DMS114 treated with DMSO at 0.1 percent for 48 hours (cell line): Measurements from ENCODE around the gene PHOSPHO2.

ENCODE experiments used
- DNase-seq: peaks from one replicate; lab custom pipeline; 2025; ENCODE audit not compliant: unreplicated experiment; lab: John Stamatoyannopoulos, UW

PHOSPHO2 gene

DNA sequence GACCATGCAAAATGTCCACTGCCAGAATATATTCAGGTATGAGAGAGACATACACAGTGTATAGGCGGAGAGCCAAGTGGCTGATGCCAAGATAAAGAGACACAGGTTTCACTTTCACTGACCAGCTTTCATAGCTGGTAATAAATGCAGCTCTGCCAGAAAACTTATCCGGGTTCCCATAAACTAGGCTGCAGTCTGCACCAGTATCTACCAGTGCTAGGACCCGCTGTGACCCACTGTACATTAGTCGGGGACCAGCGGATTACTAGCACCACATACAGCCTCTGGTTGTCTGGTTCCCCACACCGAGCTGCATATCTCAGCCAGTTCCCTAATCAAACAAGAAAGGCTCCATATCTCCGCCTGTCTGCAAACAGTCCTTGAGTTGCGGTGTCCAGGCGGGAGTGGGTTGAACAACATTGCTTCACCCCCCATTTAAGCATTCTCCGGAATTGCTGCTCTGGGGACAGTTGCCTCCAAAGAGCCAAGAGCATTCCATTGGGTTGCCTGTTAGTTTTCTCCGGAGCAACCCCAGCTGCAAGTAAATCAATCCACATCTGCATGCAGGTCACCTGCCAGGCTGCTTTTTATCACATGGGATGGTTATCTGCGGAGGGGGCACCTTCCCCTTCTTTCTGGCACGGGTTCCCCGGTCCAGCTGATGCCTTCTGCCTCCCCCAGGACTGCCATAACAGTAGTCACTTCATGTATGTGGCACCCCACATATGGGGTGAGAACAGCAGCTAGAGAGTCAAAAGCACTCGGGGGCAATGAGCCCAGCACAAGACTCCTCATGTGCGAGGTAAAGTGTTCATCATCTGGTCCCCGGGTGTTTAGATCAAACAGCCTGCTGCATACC lies 21.3 kb downstream of the PHOSPHO2 start:
- DNase-seq, result no peak

DNA sequence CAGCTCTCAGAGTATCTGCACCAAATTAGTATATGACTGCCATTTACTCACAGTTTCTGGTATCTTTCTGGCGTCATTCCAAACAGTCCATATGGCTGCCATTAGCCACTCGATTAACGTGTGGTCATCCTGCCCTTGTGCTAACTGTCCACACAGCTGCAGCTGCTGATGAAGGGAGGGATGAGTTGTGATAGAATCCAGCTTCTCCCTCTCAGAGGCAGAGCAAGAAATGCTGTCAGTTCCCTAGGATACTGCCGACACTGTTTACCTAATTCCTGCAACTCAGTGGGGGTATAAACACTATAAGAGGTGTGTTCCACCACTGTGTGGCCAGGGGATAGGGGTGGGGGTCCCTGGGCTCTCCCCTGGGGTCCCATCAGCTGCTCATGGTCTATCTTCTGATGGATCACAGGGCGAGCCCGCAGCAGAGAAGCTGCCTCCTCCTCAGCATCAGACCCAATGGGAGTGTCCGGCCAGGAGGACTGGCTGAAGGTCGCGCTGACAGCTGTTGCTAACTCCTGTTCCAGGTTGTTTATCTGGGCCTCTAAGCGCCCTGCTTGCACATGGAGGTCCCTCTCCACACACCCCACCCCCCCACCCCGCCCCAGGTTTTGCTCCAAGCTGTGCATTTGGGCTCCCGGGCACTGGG lies 22.1 kb downstream of the PHOSPHO2 start:
- DNase-seq, result no peak

DNA sequence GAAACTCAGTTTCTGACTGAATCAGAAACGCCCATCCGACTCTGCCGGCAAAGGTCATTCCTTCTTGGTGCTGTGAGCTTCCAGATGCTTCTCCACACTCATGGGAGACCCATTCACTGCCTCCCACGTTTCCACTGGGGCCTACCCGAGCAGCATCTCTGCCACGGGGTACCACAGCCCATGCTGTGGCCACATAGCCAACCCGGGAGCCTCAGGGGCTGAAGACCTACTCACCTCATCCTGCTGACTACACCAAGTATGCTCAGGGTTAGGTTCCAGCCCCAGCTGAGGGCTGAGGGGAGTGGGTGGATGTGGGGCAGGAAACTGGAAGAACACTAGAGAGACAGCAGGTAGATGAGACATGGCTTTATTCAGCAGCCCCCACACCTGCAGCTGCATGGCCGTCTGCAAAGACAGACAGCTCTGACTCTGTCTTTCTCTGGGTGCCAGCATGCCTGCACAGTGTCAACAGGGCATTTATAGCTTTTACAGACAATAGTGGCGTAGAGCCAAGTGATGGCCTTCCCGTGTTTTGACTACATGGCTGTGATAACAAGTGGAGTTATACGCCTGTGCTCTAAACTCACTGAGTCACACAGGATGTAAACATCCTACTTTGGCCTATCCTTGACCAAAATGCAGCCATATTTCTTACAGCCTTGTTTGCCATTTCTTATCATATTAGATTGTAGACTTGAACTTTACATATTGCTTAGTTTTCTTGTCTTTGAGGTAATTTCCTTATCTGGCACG lies 22.8 kb downstream of the PHOSPHO2 start:
- DNase-seq, result no peak

DNA sequence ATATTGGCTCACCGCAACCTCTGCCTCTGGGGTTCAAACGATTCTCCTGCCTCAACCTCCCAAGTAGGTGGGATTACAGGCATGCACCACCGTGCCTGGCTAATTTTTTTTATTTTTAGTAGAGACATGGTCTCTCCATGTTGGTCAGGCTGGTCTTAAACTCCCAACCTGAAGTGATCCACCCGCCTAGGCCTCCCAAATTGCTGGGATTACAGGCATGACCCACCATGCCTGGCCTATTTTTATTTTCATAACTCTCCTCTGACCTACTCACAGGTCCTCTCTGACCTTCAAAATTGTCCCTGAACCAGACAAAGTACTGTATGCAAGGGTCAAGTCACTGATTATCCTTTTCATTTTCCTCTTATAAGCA lies 23.4 kb downstream of the PHOSPHO2 start:
- no peak for DNase-seq

DNA sequence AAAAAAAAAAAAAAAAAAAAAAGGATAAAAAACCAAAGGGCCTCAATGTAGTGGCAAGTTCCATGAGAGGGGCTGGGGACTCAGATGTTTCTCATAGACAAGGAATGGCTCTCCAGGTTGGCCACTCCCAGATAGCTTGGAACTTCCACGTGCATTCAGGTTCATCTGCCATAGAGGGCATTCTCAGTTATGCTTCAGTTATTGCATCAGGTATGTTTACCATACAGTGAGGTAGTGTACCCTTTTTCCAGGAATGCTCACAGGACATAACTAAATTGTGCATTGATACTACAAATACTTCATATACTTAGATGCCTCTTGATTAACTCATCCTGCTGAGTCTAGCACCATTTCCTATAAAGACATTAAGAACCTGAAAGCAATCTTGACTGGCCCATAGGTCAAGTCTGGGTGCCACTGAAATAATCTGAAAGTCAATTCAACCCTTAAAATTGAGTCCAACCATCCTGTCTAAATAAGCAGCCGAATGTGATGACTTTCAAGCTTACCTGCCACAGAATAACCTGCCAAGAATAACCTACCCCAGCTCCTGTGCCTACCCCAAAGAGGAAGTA lies 24.7 kb downstream of the PHOSPHO2 start:
- no peak for DNase-seq

DNA sequence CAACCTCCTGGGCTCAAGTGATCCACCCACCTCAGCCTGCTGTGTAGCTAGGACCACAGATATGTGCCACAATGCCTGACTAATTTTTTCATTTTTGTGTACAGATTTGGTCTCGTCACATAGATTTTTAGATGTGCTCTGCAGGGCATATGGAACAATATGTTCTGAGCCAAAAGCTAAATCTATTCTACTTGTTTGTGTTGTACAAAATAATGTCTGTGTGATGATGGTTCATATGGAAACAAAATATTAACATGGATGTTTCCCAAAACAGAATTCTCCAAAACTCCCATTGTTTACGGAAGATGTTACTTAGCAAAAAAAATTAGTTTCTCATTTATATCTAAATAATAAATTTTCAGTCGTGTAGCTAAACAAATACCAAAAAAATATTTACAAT lies 26.7 kb downstream of the PHOSPHO2 start:
- DNase-seq, result no peak

DNA sequence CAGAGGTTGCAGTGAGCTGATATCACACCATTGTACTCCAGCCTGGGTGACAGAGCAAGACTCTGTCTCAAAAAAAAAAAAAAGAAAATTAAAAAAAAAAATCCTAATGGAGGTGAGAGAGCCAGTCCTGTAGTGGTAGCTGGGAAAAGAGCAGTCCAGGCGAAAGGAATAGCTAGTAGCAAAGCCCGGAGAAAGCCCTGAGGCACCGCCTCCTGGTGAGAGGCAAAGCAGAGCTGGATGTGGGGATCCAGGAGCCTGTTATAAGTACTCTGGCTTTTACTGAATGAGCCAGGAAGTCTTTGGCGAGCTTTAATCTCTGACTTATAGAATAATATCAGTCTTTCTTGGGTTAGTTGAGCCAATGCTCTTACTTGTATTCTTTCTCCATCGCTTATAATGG lies 32.8 kb downstream of the PHOSPHO2 start:
- no peak for DNase-seq

DNA sequence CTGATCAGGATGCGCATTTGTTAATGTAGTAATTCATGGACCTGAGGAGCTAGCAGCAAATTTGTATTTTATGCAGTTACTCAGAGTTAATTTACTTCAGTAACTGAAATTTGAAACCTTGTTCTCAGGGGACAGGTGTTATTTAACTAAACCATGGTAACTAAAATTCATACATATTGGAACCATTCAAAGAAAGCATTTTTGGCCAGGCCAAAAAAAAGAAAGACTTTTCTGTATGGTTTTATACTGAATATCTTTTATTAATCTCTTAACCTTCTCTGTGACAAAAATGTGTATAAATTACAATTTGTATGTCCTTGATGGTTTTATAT lies 35.0 kb downstream of the PHOSPHO2 start:
- DNase-seq, result no peak

DNA sequence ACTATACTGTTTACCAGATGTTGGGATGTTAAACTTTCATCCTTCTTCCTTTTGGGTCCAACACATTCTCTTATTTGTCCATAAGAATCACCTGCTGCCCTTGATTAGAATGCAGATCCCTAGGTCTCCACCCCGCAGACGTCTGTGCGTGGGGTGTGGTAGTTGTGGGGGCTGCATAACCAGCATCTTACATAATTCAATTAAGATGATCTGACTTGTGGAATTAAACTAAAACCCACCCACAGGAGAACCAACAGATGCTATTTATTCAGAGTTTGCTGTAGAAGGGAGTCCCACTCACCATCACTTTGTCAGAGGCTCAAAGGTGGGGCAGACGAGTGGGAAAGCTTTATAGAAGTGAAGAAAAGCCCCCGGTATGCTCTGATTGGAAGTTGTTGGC lies 37.8 kb downstream of the PHOSPHO2 start:
- no peak for DNase-seq

DNA sequence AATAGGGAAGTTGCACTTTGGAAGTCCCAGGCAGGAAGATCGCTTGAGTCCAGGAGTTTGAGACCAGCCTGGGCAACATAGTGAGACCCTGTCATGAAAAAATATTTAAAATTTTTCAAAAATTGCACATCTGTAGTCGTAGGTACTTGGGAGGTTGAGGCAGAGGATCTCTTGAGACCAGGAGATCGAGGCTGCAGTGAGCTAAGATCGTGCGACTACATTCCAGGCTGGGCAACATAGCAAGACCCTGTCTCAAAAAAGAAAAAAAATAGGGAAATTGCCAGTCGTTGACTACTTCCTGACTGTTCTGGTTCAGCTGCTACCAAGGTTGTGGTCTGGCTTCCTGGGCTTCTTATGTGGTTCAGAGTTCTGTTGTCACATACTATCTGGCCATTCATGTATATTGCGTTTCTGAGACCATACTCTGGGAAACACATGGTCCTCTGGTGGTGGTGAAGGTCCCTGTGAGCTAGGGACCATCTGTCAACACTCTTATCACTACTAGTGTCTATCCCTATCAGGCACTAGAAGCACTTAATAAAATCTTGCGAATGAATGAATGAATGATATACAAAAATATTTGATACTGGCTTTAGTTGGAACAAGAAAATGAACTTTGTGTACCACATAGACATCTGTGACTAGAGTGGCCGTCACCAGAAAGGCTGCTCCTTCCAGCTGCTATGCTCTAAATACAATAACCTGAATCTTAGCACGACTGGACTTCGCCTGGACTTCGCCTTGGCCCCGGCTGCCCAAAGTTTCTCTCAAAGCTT lies 38.5 kb downstream of the PHOSPHO2 start:
- DNase-seq, result no peak

DNA sequence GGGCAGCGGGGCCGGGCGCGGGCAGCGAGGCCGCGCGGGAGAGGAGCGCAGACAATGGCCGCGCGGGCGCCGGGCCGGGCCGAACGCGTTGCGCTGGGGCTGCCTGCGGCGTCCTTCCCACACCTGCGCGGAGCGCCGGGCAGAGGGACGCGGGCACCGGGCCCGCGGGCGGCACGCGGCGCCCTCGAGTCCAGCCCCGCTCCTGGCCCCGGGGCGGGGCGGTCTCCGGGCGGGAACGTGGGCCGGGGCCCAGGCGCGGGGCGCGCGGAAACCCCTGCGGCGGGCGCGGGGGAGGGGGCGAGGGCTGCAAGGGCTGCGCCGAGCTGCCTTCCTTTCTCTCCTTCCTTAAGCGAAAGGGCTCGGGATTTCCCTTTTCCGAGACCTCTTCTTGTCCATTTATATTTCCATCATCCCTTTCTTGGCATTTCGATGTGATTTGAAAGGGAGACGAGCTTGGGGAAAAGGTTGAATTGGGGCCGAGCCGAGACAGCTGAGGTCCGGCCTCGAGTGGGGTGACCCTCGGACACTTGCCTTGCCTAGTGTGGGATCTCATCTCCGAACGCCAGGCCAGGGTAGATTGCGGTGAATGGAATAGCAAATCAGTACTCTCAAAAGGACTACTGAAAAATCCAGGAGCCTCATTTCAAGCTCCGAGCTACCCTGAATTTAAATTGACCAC lies 40.0 kb downstream of the PHOSPHO2 start:
- no peak for DNase-seq

DNA sequence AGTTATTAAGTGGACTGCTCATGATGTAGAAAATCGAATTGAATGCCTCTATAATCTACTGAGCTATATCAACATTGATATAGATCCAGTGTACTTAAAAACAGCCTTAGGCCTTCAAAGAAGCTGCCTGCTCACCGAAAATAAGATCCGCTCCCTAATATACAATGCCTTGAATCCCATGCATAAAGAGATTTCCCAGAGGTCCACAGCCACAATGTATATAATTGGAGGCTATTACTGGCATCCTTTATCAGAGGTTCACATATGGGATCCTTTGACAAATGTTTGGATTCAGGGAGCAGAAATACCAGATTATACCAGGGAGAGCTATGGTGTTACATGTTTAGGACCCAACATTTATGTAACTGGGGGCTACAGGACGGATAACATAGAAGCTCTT lies 41.4 kb downstream of the PHOSPHO2 start:
- DNase-seq, result no peak

DNA sequence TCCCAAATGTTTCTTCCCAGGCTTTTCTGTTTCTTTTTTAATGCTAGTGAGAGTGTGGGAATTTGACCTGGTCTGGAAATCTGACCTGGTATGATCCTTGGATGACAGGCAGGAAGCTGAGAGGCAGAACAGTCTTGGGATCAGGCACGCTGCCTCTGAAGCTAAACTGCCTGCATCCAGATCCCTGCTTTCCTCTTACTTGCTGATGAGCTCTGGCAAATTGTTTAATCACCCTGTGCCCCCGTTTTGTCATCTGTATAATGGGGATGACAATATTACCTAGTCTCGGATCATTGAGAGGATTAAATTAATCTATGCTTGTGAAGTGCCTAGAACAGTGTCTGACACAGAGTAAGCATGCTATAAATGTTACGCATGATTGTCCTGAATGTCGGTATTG lies 42.6 kb downstream of the PHOSPHO2 start:
- DNase-seq, result no peak

DNA sequence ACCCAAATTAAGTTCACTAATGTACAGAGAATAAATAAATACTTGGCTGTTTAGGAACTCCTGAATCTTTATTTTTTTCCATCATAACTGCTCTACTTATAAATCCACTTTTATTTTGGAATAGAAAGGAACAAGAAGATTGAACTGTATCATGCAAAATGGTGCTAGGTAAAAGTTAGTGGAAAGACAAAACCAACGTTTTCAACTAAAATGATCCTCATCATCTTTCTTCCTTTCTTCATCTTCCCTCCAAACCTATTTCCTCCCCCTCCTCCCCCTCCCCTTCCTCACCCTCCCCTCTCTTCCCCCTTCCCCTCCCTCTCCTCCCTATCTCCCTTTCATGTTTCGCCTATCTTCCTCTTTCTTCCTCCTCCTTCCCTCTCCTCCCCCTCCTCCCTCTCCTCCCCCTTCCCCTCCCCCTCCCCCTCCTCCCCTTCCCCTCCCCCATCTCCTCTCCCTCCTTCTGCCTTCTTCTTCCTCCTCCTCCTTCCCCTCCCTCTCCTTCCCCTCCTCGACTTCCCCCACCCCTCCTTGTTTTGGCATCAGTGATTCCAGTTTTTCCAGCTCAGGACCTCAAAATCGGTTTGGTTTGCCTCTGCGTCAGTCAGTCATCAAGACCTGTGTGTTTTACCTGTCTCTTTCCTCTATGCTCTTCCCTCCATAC lies 44.4 kb downstream of the PHOSPHO2 start:
- DNase-seq, result no peak

DNA sequence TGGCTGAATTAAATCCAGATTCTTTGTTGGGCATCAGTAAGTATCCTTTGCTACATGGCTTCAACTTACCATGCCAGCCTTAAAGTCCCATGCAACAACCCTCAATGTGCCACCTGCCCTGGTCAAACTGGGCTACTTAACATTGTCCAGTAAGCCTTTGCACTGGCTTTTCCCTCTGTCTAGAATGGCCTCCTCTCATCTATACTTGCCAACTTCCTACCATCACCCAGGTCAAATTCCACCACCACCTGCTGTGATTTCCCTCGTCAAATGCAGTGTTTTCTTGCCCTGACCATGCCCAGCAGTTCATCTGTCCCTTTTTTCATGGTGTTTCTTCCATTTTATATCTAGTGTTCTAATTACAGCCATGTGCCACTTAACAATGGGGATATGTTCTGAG lies 45.1 kb downstream of the PHOSPHO2 start:
- no peak for DNase-seq

DNA sequence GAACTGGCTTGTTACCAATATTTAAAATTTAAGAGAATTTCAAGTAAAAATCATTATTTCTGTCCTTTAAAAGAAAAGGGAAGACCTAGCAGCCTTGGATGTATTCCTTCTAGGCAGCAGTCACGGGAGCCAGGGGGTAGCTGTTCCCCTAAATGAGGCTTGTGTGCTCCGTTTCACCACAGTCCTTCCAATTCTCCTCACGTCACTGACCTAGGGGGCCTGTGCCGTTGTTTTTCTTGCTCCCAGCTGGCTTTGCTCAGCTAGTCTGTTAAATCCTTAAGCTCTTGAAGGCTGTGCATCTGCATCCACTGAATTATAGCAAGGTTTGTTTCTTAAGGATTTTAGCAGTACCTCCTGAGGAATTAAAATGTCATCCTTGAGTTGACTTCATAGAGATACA lies 49.3 kb downstream of the PHOSPHO2 start:
- no peak for DNase-seq

DNA sequence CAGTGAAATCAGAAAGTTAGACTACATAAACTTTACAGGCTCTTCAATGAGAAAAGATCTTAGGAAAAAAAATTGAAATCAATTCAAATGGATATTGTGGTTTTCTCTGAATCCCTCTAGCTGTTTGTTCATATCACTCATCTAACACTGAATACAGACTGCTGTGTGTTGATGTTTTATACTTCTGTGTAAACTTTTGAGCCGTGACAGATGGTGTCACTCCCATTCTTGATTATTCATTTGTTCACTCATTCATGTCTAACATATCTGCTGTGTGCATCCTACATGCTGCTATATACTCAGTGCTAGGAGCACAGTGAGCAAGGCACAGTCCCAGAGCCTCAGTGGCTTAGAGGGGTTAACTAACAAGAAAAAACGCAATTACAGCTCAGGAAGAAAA lies 52.0 kb downstream of the PHOSPHO2 start:
- DNase-seq, result no peak

DNA sequence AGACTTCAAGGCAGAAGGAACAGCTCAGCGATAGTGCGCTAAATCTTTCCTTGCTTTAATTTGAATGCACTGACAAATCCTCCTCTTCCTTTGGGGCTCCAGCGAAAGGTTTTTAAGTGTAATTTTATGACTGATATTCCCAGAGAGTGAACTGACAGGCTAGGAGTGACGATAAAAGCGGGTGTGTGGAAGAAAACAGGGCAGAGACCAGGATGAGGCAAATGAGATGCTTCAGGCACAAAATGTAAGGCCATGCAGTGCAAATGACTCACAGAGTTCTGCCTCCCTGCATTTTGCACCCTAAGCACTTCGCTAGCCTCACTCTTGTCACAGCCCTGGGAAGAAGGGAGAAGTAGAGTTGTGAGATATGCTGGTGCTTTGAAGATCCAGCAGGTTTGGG lies 54.0 kb downstream of the PHOSPHO2 start:
- DNase-seq, result no peak
